Measurements from ENCODE around the gene VPS11.

The VPS11 gene

GRCh38 chr11:119067371-119068222 lies at the start of gene VPS11:
TSS of gene VPS11 (plus strand) at chr11:119067818. CDS start at chr11:119067824, 6 bp downstream.
- peak; percentile 99 for DNase-seq (ENCODE audit: low spot score)
- Mint-ChIP-seq H3K36me3 (ENCODE audit: low read depth) (peaks cover 14% of the 10 kb centered on the region), H3K27ac (peak within 1 kb of the TSS; percentile 94), H3K4me1 (ENCODE audit: low read depth) (peaks cover 22% of the 10 kb centered on the region), H3K27me3 (ENCODE audit: low read depth) (no peaks in the 10 kb centered on the region), H3K4me3 (peak within 1 kb of the TSS; percentile 99), H3K9me3 (no peaks in the 10 kb centered on the region)

DNA sequence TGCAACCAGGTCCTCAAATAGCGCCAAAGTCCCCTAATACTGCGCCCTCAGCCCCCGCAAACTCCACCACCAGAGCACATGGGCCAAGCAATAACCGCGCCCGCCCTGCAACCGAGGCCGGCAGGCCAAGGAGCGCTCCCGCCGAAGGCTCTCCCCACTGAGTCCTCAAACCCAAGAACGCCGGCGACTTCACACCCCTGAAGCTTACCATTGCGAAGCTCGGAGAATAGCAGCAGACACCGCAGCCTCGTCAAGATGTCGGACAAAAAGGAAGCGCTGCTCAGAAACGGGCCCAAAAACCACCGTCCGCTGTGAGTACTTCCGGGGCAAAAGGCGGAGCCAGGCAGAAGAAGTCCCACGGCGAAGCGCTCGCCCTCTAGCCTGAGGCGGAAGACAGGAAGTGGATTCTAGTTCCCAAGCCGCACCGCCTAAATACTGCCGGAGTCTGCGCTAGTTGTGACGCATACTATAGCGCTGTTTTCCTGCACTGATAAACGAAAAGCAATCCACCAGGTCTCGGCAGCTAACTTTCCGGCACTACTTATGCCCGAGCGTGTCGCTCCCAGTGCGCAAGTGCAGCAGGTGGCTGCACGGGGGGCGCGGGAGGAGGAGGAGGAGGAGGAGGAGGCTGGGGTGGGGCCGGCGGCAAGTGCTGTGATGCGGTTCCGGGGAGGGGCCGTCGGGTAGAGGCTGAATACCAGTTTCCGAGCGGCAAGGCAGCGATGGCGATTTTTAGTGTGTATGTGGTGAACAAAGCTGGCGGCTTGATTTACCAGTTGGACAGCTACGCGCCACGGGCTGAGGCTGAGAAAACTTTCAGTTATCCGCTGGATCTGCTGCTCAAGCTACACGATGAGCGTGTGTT lies 49.3 kb upstream of the VPS11 start, which contains the start of the genes RPS25 and TRAPPC4:
RPS25 (minus strand) TSS at position 270 of the 865 bp plus-strand sequence; CDS start at position 211, 59 bp downstream.
TRAPPC4 (plus strand) TSS at position 693 of the 865 bp plus-strand sequence; CDS start at position 723, 30 bp downstream.
- H3K27ac Mint-ChIP-seq = peak within 1 kb of the TSS; percentile 100
- peaks cover 68% of the 10 kb centered on the region for H3K36me3 Mint-ChIP-seq (ENCODE audit: low read depth)
- H3K4me1 Mint-ChIP-seq (ENCODE audit: low read depth) = peaks cover 35% of the 10 kb centered on the region
- H3K27me3 Mint-ChIP-seq (ENCODE audit: low read depth) = no peaks in the 10 kb centered on the region
- H3K4me3 Mint-ChIP-seq = peak within 1 kb of the TSS; percentile 99
- DNase-seq (ENCODE audit: low spot score) = peak; percentile 94
- no peaks in the 10 kb centered on the region for H3K9me3 Mint-ChIP-seq

- peak overlapping the region; percentile 100 for H3K27ac Mint-ChIP-seq
- no peaks in the 10 kb centered on the region for H3K27me3 Mint-ChIP-seq (ENCODE audit: low read depth)
- DNase-seq (ENCODE audit: low spot score) = no peak
- peak overlapping the region; percentile 99 for H3K4me3 Mint-ChIP-seq
- H3K9me3 Mint-ChIP-seq = no peaks in the 10 kb centered on the region
- H3K36me3 Mint-ChIP-seq (ENCODE audit: low read depth) = peaks cover 71% of the 10 kb centered on the region
- H3K4me1 Mint-ChIP-seq (ENCODE audit: low read depth) = peaks cover 43% of the 10 kb centered on the region
Measured at GRCh38 chr11:119019996-119020395, 47.6 kb upstream of the VPS11 start.

GRCh38 chr11:119021631-119022030 lies 46.0 kb upstream of the VPS11 start:
- H3K4me3 Mint-ChIP-seq = no peak overlapping the region
- no peaks in the 10 kb centered on the region for H3K27me3 Mint-ChIP-seq (ENCODE audit: low read depth)
- no peak for DNase-seq (ENCODE audit: low spot score)
- peaks cover 30% of the 10 kb centered on the region for H3K4me1 Mint-ChIP-seq (ENCODE audit: low read depth)
- H3K9me3 Mint-ChIP-seq = no peaks in the 10 kb centered on the region
- peak overlapping the region; percentile 47 for H3K27ac Mint-ChIP-seq
- H3K36me3 Mint-ChIP-seq (ENCODE audit: low read depth) = peaks cover 59% of the 10 kb centered on the region

- H3K27me3 Mint-ChIP-seq (ENCODE audit: low read depth) = no peaks in the 10 kb centered on the region
- peak overlapping the region; percentile 11 for H3K27ac Mint-ChIP-seq
- no peak overlapping the region for H3K4me3 Mint-ChIP-seq
- no peak for DNase-seq (ENCODE audit: low spot score)
- no peaks in the 10 kb centered on the region for H3K9me3 Mint-ChIP-seq
- H3K4me1 Mint-ChIP-seq (ENCODE audit: low read depth) = peaks cover 28% of the 10 kb centered on the region
- peaks cover 45% of the 10 kb centered on the region for H3K36me3 Mint-ChIP-seq (ENCODE audit: low read depth)
Measured at GRCh38 chr11:119023741-119024140, 43.9 kb upstream of the VPS11 start.

GRCh38 chr11:119024430-119025098 lies 43.1 kb upstream of the VPS11 start:
- Mint-ChIP-seq H3K36me3 (ENCODE audit: low read depth) (peaks cover 46% of the 10 kb centered on the region), H3K27me3 (ENCODE audit: low read depth) (no peaks in the 10 kb centered on the region), H3K9me3 (no peaks in the 10 kb centered on the region), H3K4me3 (no peak overlapping the region), H3K4me1 (ENCODE audit: low read depth) (peaks cover 37% of the 10 kb centered on the region), H3K27ac (peak overlapping the region; percentile 67)
- DNase-seq (ENCODE audit: low spot score) = no peak

GRCh38 chr11:119025099-119025473 lies 42.5 kb upstream of the VPS11 start:
- Mint-ChIP-seq H3K4me1 (ENCODE audit: low read depth) (peaks cover 35% of the 10 kb centered on the region), H3K36me3 (ENCODE audit: low read depth) (peaks cover 41% of the 10 kb centered on the region), H3K4me3 (no peak overlapping the region), H3K9me3 (no peaks in the 10 kb centered on the region), H3K27ac (peak overlapping the region; percentile 11), H3K27me3 (ENCODE audit: low read depth) (no peaks in the 10 kb centered on the region)
- DNase-seq (ENCODE audit: low spot score) = no peak

- H3K9me3 Mint-ChIP-seq = no peaks in the 10 kb centered on the region
- peaks cover 40% of the 10 kb centered on the region for H3K36me3 Mint-ChIP-seq (ENCODE audit: low read depth)
- no peaks in the 10 kb centered on the region for H3K27me3 Mint-ChIP-seq (ENCODE audit: low read depth)
- H3K4me3 Mint-ChIP-seq = no peak overlapping the region
- no peak for DNase-seq (ENCODE audit: low spot score)
- H3K4me1 Mint-ChIP-seq (ENCODE audit: low read depth) = peaks cover 34% of the 10 kb centered on the region
- no peak overlapping the region for H3K27ac Mint-ChIP-seq
Measured at GRCh38 chr11:119025541-119025940, 42.1 kb upstream of the VPS11 start.

DNA sequence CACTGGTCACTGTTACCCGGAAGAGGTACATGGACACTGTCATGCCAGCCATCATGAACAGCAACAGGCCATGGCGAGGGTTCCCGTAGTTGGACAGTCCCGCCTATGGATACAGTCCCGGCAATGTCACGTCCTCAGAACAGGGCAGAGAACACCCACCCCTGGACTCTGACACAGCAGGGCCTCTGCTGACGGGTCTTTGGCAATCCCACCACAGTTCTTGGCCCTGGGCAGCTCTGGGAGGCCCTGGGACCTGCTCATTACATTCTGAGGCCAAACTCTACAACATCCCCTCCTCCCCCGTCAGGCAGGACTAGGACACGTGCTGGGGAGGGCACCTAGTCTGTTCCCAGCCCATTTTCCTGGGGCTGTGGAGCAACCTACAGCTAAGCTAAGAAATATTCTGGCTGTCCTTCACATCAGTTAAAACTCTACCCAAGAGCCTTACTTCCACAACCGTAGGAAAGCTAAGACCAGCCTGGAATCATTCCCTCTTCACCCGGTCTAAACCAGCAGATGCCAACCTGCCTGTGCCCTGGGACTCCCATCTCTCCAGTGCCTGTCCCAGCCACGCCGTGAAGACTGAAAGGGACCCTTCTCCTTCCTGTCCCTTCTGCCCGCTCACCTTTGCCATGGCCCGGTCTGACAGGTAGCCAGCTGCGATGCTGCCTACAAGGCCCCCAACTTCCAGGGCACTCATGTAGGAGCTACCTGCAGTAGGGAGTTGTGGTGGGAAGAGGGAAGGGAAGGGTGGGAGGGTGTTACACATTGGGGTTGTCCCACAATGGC lies 41.4 kb upstream of the VPS11 start:
- Mint-ChIP-seq H3K4me1 (ENCODE audit: low read depth) (peaks cover 32% of the 10 kb centered on the region), H3K4me3 (no peak overlapping the region), H3K9me3 (no peaks in the 10 kb centered on the region), H3K36me3 (ENCODE audit: low read depth) (peaks cover 40% of the 10 kb centered on the region), H3K27ac (no peak overlapping the region), H3K27me3 (ENCODE audit: low read depth) (no peaks in the 10 kb centered on the region)
- DNase-seq (ENCODE audit: low spot score) = no peak

- Mint-ChIP-seq H3K9me3 (no peaks in the 10 kb centered on the region), H3K36me3 (ENCODE audit: low read depth) (peaks cover 32% of the 10 kb centered on the region), H3K4me1 (ENCODE audit: low read depth) (peaks cover 28% of the 10 kb centered on the region), H3K27me3 (ENCODE audit: low read depth) (no peaks in the 10 kb centered on the region), H3K4me3 (no peak overlapping the region), H3K27ac (no peak overlapping the region)
- DNase-seq (ENCODE audit: low spot score) = no peak
Measured at GRCh38 chr11:119026970-119027369, 40.6 kb upstream of the VPS11 start.

DNA sequence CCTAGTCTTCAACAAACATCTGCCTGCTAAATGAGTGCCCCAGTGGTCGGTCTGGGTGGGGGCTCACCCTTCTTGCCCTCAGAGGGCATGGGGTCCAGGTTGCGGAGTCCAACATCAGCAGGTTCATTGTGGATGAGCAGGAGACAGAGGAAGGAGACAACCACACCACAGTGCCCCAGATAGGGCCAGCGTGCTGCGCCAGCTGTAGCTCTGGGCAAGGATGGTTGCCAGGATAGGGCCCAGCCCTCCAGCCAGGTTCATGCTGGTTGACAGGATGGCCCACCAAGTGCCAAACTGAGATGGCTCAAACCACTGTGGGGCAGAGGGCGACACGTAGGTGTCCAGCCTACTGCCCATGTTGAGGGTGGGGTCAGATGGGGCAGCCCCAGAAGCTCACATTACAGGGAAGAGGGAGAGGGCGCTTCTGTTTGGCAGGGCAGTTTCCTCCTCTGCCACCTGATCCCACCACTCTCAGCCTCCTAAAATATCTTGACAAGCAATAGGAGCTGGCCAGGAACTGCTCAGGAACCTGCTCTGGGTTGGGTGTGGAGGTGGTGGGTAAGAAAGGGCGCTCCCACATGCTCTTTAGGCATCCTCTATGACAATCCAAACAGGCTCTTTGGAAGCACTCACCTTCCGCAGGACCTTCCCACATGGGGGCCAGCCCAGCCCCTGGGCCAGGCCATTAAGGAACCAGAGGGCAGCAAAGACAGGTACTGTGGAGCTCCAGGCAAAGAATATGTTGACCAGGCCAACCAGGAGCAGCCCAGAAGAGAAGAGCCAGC lies 39.9 kb upstream of the VPS11 start:
- no peak overlapping the region for H3K4me3 Mint-ChIP-seq

GRCh38 chr11:119028346-119029068 lies 39.1 kb upstream of the VPS11 start:
- DNase-seq (ENCODE audit: low spot score) = no peak
- Mint-ChIP-seq H3K4me1 (ENCODE audit: low read depth) (peaks cover 24% of the 10 kb centered on the region), H3K4me3 (no peak overlapping the region), H3K9me3 (no peaks in the 10 kb centered on the region), H3K27me3 (ENCODE audit: low read depth) (no peaks in the 10 kb centered on the region), H3K36me3 (ENCODE audit: low read depth) (peaks cover 26% of the 10 kb centered on the region), H3K27ac (no peak overlapping the region)

More for the DNA sequence above, 39.9 kb upstream of the VPS11 start:
- DNase-seq (ENCODE audit: low spot score) = no peak
- H3K36me3 Mint-ChIP-seq (ENCODE audit: low read depth) = peaks cover 30% of the 10 kb centered on the region
- H3K27me3 Mint-ChIP-seq (ENCODE audit: low read depth) = no peaks in the 10 kb centered on the region
- peaks cover 28% of the 10 kb centered on the region for H3K4me1 Mint-ChIP-seq (ENCODE audit: low read depth)
- H3K9me3 Mint-ChIP-seq = no peaks in the 10 kb centered on the region
- H3K27ac Mint-ChIP-seq = no peak overlapping the region

Measured in T-helper 2 cell treated with Interferon-gamma antibody and Interleukin-4, amounts not matched to agents 5 μg/mL and 100 μg/mL, for 36 hours (primary cell).